Measurements from ENCODE around the gene COL25A1. TPM values are rescaled to one million over a fixed set of nuclear protein-coding genes. Genes with fewer than 3 reads are reported as not detected.

The COL25A1 gene
- total and polyA plus RNA-seq, 2 donors (not counting 3 experiments of a cell fraction or from before 2014, with no cell fraction given), result 0.21 to 3.5 TPM

GRCh38 chr4:109216085-109216696 lies 86.3 kb downstream of the COL25A1 start:
- H3K9me3 ChIP-seq (replicated peaks; ENCODE audit: control insufficient read depth, insufficient read depth, low read length), result no peaks in the 10 kb centered on the region
- dilution Hi-C loops (cut with MboI; ENCODE audit: extremely low pct_ligation_motif_present, low sequenced_read_pairs) (no loop called here), intact Hi-C loops (cut with micrococcal nuclease) (loop anchor here (5.0 to 10.0 kb wide), 3 partner anchors 76 to 189 kb away; no protein-coding TSS in a partner anchor)
- no TSS peak for BruUV-seq (replicated peaks)
- FAIRE-seq (no peak), DNase-seq (ENCODE audit: low read depth, low spot score) (no peak)
- no peaks in the 10 kb centered on the region for H3K36me3 ChIP-seq (ENCODE audit: control insufficient read depth in 2 of 2, extremely low read depth in 1 of 2, insufficient read depth in 2 of 2, low read length in 2 of 2)
- no peaks in the 10 kb centered on the region for H3K27me3 ChIP-seq (ENCODE audit: control insufficient read depth in 2 of 2, insufficient read depth in 2 of 2, low read length in 2 of 2)
- peak overlapping the region; percentile 91 for H3K27ac ChIP-seq (ENCODE audit: insufficient read depth, low read depth, low read length)
- H3K4me1 ChIP-seq (ENCODE audit: control insufficient read depth, extremely low read depth, insufficient read depth, low read length), result peaks cover 29% of the 10 kb centered on the region
- POLR2A ChIA-PET, result no interaction called here
- no peaks in the 10 kb centered on the region for H4K20me1 ChIP-seq (replicated peaks; ENCODE audit: control insufficient read depth, extremely low read depth, insufficient read depth, low read length)
- no peak overlapping the region for H3K9ac ChIP-seq (replicated peaks; ENCODE audit: extremely low read depth, insufficient read depth, low read length)
- no peak overlapping the region for H3K4me2 ChIP-seq (ENCODE audit: insufficient read depth, low read length)
- H3K4me3 ChIP-seq (replicated peaks in 1 of 3; ENCODE audit: insufficient read depth in 1 of 3, low read depth in 1 of 3, low read length in 3 of 3), result no peak overlapping the region
- no peak for TF ChIP-seq FOS (IDR thresholded peaks at IDR 0.05; ENCODE audit: borderline replicate concordance, insufficient read depth, low read length)
- no peak for TF ChIP-seq POLR2A (IDR thresholded peaks at IDR 0.05; ENCODE audit: low read depth, low read length)
- no peak for TF ChIP-seq MAX (IDR thresholded peaks at IDR 0.05; ENCODE audit: insufficient read depth, insufficient read length)
- TF ChIP-seq EZH2 (IDR thresholded peaks at IDR 0.05; ENCODE audit: borderline replicate concordance, low read depth, low read length, severe bottlenecking), result no peak
- no peak for TF ChIP-seq GATA2 (IDR thresholded peaks at IDR 0.05; ENCODE audit: insufficient read depth, insufficient read length, low read depth, low read length)
- no peak for TF ChIP-seq POLR2AphosphoS5 (IDR thresholded peaks at IDR 0.05; ENCODE audit: insufficient read depth, low read depth, low read length)
- TF ChIP-seq CTCF (IDR thresholded peaks at IDR 0.05; ENCODE audit: extremely low read depth in 1 of 2, insufficient read depth in 1 of 2, low read depth in 1 of 2, low read length in 2 of 2), result no peak
- no peaks in the 10 kb centered on the region for H3K79me2 ChIP-seq (ENCODE audit: control insufficient read depth, insufficient read depth, low read length)
- H2AFZ ChIP-seq (ENCODE audit: low read depth, low read length), result no peak overlapping the region
- CTCF ChIA-PET, result no interaction called here
- no peaks in the 10 kb centered on the region for H3K9me1 ChIP-seq (replicated peaks; ENCODE audit: control insufficient read depth, extremely low read depth, insufficient read depth, low read length)
